AG04449 (cell line): ENCODE measurements around the gene ENTPD2.
"Not testable (repeated sequence)": the region's sequence is repeated elsewhere in the genome, so short reads cannot be mapped to it uniquely, and the experiment has no call there.

Experiments used
- CTCF ChIA-PET: fragments of 350-600 bp; formaldehyde crosslinking; extraction: SDS; loops from one replicate; lab custom pipeline; 2021; ENCODE audit warnings: antibody characterized with exemption; lab: Yijun Ruan, JAX
- POLR2A ChIA-PET: fragments of 400-600, 350-600 bp; formaldehyde crosslinking; extraction: SDS; loops from one replicate; lab custom pipeline; 2020; ENCODE audit warnings: antibody characterized with exemption, inconsistent platforms; lab: Yijun Ruan, JAX
- DNase-seq: peaks from one replicate; pipeline ENCODE4 v3.0.0-alpha.2; 2010; ENCODE audit warnings: low read depth, low spot score
- H3K4me3 ChIP-seq: 2 replicates; pipeline ENCODE4 v1.5.1; 2011; ENCODE audit warnings: low read depth, mild to moderate bottlenecking, control low read depth, low read length
- TF ChIP-seq, protein P1 (sequence below): IDR thresholded peaks from one replicate; pipeline ENCODE4 v1.5.1; 2011; ENCODE audit warnings: mild to moderate bottlenecking, moderate library complexity, low read length, control low read depth, inconsistent platforms; ENCODE audit not compliant: insufficient read depth; ENCODE audit errors: missing control alignments

ENTPD2 gene

DNA sequence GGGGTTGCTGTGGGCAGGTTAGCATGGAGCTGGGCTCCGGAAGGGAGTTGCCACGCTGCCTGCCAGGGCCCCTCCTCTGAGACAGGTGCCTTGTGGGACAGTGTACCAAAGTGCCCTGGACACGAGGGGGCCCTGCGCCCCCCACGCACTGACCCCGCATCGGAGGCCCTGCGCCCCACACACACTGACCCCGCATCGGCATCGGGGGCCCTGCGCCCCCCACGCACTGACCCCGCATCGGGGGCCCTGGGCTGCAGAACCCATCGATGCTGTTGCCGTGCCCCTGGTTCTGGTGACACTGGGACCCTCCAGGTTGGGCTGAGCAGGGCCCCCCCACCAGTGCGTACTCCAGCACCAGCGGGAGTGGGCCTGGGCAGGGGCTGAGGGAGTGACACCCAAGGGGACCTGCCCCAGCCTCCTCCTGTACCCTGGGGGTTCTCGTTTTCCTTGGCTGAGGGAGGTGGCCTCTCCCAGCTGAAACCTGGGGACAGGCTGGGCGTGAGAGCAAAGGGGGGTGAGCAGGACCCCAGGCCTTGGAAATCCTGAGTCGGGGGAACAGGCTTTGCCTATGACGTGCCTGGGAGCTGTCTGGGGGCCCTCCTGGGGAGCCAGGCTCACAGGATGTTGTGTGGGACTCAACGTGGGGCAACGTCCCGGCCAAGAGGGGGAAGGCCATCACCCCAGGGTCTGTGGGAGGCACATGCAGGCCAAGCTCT lies 9.6 kb upstream of the ENTPD2 start:
- no peak for DNase-seq
- POLR2A ChIA-PET: no interaction called here
- TF ChIP-seq, protein P1, sequence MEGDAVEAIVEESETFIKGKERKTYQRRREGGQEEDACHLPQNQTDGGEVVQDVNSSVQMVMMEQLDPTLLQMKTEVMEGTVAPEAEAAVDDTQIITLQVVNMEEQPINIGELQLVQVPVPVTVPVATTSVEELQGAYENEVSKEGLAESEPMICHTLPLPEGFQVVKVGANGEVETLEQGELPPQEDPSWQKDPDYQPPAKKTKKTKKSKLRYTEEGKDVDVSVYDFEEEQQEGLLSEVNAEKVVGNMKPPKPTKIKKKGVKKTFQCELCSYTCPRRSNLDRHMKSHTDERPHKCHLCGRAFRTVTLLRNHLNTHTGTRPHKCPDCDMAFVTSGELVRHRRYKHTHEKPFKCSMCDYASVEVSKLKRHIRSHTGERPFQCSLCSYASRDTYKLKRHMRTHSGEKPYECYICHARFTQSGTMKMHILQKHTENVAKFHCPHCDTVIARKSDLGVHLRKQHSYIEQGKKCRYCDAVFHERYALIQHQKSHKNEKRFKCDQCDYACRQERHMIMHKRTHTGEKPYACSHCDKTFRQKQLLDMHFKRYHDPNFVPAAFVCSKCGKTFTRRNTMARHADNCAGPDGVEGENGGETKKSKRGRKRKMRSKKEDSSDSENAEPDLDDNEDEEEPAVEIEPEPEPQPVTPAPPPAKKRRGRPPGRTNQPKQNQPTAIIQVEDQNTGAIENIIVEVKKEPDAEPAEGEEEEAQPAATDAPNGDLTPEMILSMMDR: no peak
- H3K4me3 ChIP-seq: no peak overlapping the region
- CTCF ChIA-PET: interaction anchor here (0.7 to 21.0 kb wide), 20 partner anchors 9 to 286 kb away, joined by 3 to 364 read pairs (median 4); partner anchors contain the start of genes ABCA2, ENTPD2, FUT7 and MAN1B1

DNA sequence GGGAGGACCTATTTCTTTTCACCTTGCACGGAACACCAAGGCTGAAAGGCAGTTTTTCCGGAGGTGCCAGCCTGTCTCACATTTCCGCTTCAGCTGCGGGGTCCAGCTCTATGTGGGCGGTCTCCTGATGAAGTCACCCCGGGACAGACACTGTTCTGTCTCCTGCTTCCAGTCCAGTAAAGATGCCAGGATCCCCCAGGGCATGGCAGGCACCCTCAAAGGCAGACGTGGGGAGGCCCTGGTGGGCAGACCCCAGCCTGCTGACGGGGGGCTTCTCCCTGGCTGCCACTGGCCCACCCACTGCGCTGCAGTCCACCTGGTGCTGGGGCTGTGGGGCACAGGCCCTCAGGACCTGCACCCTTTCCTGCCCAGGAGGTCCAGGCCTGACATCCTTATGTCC lies 8.9 kb upstream of the ENTPD2 start:
- POLR2A ChIA-PET, DNase-seq, H3K4me3 ChIP-seq: not testable (repeated sequence)
- CTCF ChIA-PET: interaction anchor here (2.6 to 21.0 kb wide), 5 partner anchors 11 to 276 kb away, joined by 6 to 364 read pairs (median 208); partner anchors contain the start of genes ABCA2, ENTPD2, FUT7 and MAN1B1

DNA sequence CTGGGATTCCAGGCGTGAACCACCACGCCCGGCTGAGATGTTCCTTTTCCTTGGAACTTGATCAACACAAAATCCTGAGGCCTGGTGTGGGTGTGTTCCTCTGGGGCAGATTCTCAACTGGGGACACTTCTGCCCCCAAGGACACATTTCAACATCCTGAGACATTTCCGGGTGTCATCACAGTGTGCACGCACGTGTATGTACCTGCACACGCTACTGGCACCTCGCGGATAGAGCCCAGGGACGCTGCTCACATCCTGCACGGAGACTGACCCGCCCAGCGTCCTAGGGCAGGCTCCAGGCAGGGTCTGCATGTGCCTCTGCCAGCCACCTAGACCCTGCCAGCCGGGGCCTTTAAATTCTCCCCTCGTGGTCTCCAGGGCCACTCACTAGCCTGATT lies 8.5 kb upstream of the ENTPD2 start:
- TF ChIP-seq, protein P1: no peak
- POLR2A ChIA-PET: no interaction called here
- CTCF ChIA-PET: interaction anchor here (2.6 to 21.0 kb wide), 5 partner anchors 11 to 275 kb away, joined by 6 to 364 read pairs (median 208); partner anchors contain the start of genes ABCA2, ENTPD2, FUT7 and MAN1B1
- no peak for DNase-seq
- no peak overlapping the region for H3K4me3 ChIP-seq

DNA sequence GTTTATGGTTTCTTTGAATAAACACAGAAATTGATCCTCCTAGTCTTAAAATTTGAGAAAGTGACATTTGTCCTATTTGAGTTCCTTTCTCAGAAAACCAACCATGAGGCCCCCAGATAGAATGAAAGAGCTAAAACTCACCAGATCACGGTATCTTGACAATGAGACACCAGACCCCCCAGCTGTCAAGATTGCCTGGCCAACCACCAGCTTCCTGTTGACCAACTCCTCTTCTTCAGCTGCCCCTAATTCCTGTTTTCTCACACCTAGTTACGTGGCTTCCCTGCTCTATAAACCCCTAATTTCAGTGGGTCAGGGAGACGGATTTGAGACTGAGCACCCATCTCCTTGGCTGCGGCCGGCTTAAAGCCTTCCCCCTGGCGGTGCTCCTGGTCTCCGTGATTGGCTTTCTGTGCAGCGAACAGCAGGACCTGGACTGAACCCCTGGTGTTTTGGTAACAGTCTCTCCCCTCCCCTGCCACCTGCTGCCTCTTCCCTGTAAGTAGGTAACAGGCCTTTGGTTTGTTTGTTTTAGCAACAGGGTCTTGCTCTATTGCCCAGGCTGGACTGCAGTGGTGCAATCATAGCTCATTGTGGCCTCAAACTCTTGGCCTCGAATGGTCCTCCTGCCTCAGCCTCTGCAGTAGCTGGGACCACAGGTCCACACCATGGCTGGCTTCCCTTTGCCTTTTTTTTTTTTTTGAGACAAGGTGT lies 4.8 kb upstream of the ENTPD2 start:
- TF ChIP-seq, protein P1: no peak
- DNase-seq: no peak
- CTCF ChIA-PET: interaction anchor here (0.7 to 21.0 kb wide), 8 partner anchors 7 to 271 kb away, joined by 3 to 364 read pairs (median 8); partner anchors contain the start of genes ABCA2, ENTPD2, FUT7 and NPDC1
- POLR2A ChIA-PET: interaction anchor here (0.6 kb wide), 1 partner anchor 174 kb away, joined by 3 read pairs; no protein-coding TSS in a partner anchor
- no peak overlapping the region for H3K4me3 ChIP-seq

DNA sequence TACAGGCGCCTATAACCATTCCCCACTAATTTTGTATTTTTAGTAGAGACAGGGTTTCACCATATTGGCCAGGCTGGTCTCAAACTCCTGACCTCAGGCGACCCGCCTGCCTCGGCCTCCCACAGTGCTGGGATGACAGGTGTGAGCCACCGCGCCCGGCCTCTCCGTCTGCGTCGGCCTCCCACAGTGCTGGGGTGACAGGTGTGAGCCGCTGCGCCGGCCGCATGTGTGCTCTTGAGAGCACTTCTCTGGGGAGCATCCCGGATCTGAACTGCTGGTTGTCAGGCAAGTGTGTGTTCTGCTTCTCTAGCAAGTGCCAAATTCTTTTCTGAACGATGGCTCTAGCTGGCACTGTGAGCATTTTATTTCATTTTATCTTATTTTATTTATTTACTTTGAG lies 3.7 kb upstream of the ENTPD2 start:
- CTCF ChIA-PET: interaction anchor here (0.6 to 21.0 kb wide), 4 partner anchors 6 to 26 kb away, joined by 3 to 364 read pairs (median 182); partner anchors contain the start of genes ABCA2, ENTPD2, FUT7 and NPDC1
- POLR2A ChIA-PET: no interaction called here
- no peak for DNase-seq

DNA sequence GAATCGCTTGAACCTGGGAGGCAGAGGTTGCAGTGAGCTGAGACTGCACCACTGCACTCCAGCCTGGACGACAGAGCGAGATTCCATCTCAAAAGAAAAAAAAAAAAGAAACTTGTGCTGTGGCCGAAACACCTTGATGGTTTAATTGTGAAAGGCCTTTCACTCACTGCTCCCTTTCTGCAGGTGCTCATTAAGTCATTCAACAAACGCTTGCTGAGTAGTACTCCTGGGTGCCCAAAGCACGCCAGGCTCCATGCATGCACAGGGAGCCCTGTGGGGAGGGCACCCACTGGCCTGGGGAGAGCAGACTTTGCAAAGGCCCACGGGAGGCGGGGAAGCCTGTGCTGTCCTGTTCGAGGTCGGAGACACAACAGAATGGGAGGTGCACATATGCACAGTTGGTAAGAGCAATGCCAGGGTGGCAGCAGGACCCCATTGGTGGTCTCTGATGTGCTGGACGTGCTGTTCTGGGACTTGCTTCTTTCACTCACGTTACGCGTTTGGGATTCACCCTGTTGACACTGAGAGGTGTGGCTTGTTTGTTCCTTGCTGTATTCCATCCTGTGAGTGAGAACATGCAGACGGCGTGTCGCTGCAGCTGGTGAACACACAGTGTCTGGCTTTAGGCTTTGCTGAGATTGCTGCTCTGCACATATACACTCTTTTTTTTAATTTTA lies 3.0 kb upstream of the ENTPD2 start:
- TF ChIP-seq, protein P1: no peak
- ChIA-PET CTCF (interaction anchor here (1.2 to 21.0 kb wide), 7 partner anchors 6 to 268 kb away, joined by 3 to 364 read pairs (median 53); partner anchors contain the start of genes ABCA2, ENTPD2, FUT7 and NPDC1), POLR2A (no interaction called here)
- no peak overlapping the region for H3K4me3 ChIP-seq
- DNase-seq: no peak

More for the DNA sequence above, 3.7 kb upstream of the ENTPD2 start:
- TF ChIP-seq, protein P1: no peak
- H3K4me3 ChIP-seq: no peak overlapping the region
